ENCODE results near the gene SHROOM3.
A peak's percentile ranks its signal among the peaks of the same experiment; 100 is the strongest.

The SHROOM3 gene

DNA sequence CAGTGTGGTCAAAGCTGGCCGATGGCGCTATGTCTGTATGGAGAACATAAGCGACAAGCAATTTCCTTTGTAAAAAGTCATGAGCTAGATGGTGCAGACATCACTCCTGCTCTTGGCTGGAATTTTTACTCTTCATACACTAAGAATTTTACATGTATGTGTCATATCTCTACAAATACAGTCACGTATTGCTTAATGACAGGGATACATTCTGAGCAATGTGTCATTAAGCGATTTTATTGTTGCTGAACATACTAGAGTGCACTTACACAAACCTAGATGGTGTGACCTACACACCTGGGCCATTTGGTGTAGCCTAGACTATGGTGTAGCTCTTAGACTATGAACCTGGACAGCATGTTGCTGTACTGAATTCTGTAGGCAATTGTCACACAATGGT lies 277.5 kb downstream of the SHROOM3 start:
- Mint-ChIP-seq H3K27me3 (ENCODE audit: low read depth) (no peaks in the 10 kb centered on the region), H3K9me3 (no peaks in the 10 kb centered on the region), H3K27ac (no peak overlapping the region), H3K4me3 (no peak overlapping the region), H3K36me3 (ENCODE audit: low read depth) (peaks cover 60% of the 10 kb centered on the region), H3K4me1 (peaks cover 41% of the 10 kb centered on the region)
- TF ChIP-seq, protein P1, sequence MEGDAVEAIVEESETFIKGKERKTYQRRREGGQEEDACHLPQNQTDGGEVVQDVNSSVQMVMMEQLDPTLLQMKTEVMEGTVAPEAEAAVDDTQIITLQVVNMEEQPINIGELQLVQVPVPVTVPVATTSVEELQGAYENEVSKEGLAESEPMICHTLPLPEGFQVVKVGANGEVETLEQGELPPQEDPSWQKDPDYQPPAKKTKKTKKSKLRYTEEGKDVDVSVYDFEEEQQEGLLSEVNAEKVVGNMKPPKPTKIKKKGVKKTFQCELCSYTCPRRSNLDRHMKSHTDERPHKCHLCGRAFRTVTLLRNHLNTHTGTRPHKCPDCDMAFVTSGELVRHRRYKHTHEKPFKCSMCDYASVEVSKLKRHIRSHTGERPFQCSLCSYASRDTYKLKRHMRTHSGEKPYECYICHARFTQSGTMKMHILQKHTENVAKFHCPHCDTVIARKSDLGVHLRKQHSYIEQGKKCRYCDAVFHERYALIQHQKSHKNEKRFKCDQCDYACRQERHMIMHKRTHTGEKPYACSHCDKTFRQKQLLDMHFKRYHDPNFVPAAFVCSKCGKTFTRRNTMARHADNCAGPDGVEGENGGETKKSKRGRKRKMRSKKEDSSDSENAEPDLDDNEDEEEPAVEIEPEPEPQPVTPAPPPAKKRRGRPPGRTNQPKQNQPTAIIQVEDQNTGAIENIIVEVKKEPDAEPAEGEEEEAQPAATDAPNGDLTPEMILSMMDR (IDR thresholded peaks at IDR 0.05; ENCODE audit: unreplicated experiment in 3 of 3): no peak

DNA sequence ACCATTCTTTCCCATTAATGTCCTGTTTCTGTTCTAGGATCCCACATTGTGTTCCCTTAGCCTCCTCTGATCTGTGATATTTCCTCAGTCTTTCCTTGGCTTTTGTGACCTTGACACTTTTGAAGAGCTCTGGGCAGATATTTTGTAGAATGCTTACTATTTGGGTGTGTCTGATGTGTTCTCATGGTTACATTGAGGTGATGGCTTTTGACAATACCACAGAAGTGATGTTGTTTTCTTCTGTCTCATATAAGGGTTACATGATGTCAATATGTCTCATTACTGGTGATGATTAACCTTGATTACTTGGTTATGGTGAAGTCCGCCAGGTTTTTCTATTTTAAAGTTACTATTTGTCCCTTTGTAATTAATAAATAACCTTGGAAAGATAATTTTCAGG lies 279.2 kb downstream of the SHROOM3 start:
- no peak overlapping the region for H3K27ac Mint-ChIP-seq
- H3K36me3 Mint-ChIP-seq (ENCODE audit: low read depth): peaks cover 49% of the 10 kb centered on the region

DNA sequence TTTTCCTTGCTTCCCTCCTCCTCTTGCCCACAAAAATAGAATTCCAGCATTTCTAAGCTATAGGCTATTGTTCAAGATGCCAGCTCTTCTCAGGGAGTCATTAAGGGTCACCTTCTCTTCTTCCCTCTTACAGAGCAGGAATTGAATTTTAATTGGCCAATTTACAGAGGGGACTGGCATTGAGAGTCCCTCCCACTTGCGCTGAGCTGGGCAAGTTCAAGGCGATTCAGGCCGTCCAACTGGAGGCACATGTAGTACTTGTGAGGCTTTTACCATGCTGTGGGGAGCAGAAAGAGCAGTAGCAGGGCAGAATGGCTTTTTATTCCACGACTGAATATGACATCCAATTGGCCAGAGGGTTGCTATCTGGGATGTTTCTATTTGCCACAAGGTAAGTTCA lies 281.0 kb downstream of the SHROOM3 start:
- H3K36me3 Mint-ChIP-seq (ENCODE audit: low read depth): peaks cover 41% of the 10 kb centered on the region
- H3K4me1 Mint-ChIP-seq: peaks cover 22% of the 10 kb centered on the region
- no peaks in the 10 kb centered on the region for H3K27me3 Mint-ChIP-seq (ENCODE audit: low read depth)
- no peaks in the 10 kb centered on the region for H3K9me3 Mint-ChIP-seq
- TF ChIP-seq, protein P1 (IDR thresholded peaks at IDR 0.05; ENCODE audit: unreplicated experiment in 3 of 3): no peak
- H3K27ac Mint-ChIP-seq: peak overlapping the region; percentile 55 to 90 (median 84)
- peak overlapping the region; percentile 11 to 77 (median 77) for H3K4me3 Mint-ChIP-seq

More for the DNA sequence above, 279.2 kb downstream of the SHROOM3 start:
- TF ChIP-seq, protein P1 (IDR thresholded peaks at IDR 0.05; ENCODE audit: unreplicated experiment in 3 of 3): no peak
- H3K4me1 Mint-ChIP-seq: peaks cover 32% of the 10 kb centered on the region
- no peak overlapping the region for H3K4me3 Mint-ChIP-seq
- H3K9me3 Mint-ChIP-seq: no peaks in the 10 kb centered on the region
- no peaks in the 10 kb centered on the region for H3K27me3 Mint-ChIP-seq (ENCODE audit: low read depth)

DNA sequence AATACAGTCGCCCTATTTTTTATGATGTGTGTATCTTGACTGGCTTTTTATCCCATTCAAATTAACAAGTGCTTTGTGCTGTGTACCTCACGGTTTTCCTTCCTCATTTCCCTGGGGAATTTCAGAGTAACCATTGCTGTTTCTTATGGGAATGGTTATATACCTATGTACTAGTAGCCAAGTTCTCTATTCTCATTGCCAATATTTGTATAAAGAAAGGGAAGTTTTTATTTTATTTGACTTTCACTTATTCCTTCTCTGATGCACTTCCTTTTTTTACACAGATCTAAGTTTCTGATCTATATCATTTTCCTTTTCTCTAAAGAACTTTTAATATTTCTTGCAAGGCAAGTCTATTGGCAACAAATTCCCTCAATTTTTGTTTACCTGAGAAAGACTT lies 281.6 kb downstream of the SHROOM3 start:
- no peaks in the 10 kb centered on the region for H3K27me3 Mint-ChIP-seq (ENCODE audit: low read depth)
- H3K4me1 Mint-ChIP-seq: peaks cover 27% of the 10 kb centered on the region
- H3K27ac Mint-ChIP-seq: peak overlapping the region in 2 of 3 experiments; percentile 55 to 90
- TF ChIP-seq, protein P1 (IDR thresholded peaks at IDR 0.05; ENCODE audit: unreplicated experiment in 3 of 3): no peak
- peak overlapping the region in 1 of 3 experiments; percentile 62 for H3K4me3 Mint-ChIP-seq
- H3K9me3 Mint-ChIP-seq: no peaks in the 10 kb centered on the region
- peaks cover 41% of the 10 kb centered on the region for H3K36me3 Mint-ChIP-seq (ENCODE audit: low read depth)

DNA sequence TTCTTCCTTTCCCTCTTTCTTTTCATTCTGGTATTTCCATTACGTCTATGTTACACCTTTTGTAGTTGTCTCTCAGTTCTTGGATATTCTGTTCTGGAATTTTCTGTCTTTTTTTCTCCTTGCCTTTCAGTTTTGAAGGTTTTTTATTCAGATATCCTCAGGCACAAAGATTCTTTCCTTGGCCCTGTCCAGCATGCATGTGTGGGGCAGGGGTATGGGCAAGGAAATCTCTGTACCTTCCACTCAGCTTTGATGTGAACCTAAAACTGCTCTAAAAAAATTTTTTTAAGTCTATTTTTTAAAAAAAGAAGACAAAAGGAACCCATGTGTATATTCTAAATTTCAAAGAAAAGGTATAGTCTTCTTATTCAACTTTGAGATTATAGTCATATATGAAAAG lies 282.4 kb downstream of the SHROOM3 start:
- Mint-ChIP-seq H3K9me3 (no peaks in the 10 kb centered on the region), H3K36me3 (ENCODE audit: low read depth) (peaks cover 41% of the 10 kb centered on the region), H3K27me3 (ENCODE audit: low read depth) (no peaks in the 10 kb centered on the region), H3K4me1 (peaks cover 27% of the 10 kb centered on the region), H3K27ac (peak overlapping the region in 2 of 3 experiments; percentile 6 to 90), H3K4me3 (peak overlapping the region in 2 of 3 experiments; percentile 6 to 62)
- TF ChIP-seq, protein P1 (IDR thresholded peaks at IDR 0.05; ENCODE audit: unreplicated experiment in 3 of 3): no peak

DNA sequence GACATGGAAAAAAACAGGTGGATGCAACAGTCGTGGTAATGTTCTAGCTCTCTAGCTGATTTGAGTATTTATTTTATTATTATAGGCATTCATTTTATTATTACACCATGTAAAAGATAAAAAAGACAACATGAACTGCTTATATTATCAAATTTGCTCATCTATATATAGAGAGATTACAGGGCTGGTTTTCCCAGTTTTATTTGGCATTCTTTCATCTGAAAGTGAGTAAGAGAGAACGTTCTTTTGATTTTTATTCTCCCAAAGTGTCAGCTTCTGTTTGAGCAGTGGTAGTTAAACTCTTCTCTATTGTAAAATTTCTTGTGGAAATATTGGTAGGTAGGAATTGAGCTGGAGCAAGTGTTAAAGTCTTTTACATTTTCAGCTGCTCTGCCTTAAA lies 283.0 kb downstream of the SHROOM3 start:
- Mint-ChIP-seq H3K4me3 (no peak overlapping the region), H3K27me3 (ENCODE audit: low read depth) (no peaks in the 10 kb centered on the region), H3K9me3 (no peaks in the 10 kb centered on the region), H3K36me3 (ENCODE audit: low read depth) (peaks cover 41% of the 10 kb centered on the region), H3K4me1 (peaks cover 28% of the 10 kb centered on the region), H3K27ac (no peak overlapping the region)
- TF ChIP-seq, protein P1 (IDR thresholded peaks at IDR 0.05; ENCODE audit: unreplicated experiment in 3 of 3): no peak

Data from nephron (organoid).